CD4-positive, alpha-beta T cell treated with Interleukin-15 for 1 hour (primary cell): ENCODE measurements around the gene NELL2.
"Not testable (repeated sequence)": the region's sequence is repeated elsewhere in the genome, so short reads cannot be mapped to it uniquely, and the experiment has no call there.

Source experiments
- DNase-seq: peaks from one replicate; pipeline ENCODE4 v3.0.0-alpha.2; 2020

The NELL2 gene

DNA sequence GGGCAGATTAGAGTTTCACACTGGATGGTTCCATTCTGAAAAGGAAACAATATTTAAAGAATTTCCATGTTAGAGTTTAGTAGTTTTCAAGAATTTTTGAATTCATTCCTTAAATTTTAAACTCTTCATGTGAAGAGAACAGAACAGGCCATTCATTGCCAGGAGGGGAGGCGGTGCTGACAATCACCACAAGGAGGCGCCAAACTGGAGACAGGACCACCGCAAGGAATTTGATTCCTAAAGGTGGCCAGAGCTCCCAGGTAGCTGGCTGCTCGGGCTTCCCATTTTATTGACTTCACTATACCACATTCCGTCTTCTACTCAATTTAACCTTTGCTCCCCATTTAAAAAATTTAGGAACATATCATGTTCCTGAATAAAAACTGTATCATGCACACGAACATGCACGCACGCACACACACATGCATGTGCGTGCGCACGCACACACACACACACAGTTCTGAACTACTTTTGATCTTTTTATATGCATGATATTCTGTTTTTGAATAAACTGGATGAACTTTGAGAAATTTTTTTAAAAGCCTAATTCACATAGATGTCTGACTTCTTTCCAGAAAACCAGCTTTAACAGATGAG is 101.2 kb downstream of the NELL2 start:
- no peak for DNase-seq

DNA sequence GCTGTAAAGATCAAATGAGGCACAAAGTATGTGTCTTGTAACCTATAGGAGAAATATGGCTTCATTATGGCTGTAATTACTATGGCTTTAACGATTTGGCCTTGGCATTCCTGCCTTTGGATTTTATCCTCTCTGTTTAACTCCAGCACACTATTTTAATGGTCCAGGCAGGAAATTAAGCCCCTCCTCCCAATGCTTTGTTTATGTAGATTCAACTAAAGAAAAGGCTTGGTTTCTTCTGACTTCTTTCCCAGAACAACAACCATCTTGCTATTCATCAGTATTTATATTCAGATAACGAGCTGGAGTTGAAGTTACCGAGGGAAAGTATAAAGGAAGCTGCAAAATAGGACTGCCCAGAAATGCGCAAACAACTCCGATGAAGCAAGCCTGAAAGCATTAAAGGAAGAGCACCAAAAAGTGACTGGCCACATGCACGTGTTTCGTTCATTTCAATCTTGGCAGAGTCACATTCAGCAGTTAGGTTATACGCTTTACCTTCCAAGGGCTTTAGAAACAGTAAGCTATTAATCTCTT is 104.6 kb downstream of the NELL2 start:
- no peak for DNase-seq

DNA sequence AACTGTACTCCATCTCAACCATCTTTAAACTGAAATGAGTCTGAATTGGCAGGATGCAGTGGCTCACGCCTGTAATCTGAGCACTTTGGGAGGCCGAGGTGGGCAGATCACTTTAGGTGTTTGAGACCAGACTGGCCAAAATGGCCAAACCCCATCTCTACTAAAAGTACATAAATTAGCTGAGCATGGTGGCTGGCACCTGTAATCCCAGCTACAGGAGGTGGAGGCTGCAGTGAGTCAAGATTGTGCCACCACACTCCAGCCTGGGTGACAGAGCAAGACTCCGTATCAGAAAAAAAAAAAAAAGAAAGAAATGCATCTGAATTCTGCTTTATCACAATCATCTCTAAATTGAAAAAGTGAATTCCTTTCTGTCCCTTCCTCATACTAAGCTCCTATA is 110.3 kb downstream of the NELL2 start:
- DNase-seq = no peak

DNA sequence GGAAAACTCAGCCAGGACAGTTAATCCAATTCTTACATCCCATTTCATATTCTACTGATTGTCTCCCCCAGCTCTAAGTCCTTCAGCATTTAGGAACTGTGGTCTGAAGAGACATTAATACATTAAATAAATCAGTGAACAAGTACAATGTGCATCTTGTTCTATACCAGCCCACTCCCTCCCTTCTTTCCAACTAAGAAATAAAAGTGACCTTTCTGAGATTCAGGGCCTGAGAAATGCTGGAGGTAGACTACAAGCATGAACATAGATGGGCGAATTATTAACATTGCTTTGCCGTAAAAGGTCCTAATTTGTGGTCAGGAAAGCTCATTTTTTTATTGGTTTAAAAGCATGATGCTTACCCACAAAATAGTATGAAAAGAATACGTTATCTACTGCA is 113.1 kb downstream of the NELL2 start:
- DNase-seq = no peak

DNA sequence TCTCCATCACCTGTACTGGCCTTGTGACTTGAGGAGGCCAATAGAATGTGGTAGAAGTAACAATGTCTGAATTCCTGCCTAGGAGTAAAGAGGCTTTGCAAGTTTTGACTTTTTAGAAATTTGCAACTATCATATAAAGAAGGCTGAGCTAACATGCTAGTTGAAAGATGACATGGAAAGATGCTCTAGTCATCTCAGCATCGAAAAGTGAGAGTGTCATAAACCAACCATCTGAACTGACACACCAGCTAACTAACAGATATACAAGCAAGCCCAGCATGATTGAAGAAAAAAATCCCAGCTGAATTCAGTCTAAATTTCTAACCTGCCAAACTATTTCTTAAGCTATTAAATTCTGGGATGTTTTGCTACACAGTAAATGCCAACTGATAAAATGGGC is 116.8 kb downstream of the NELL2 start:
- DNase-seq = no peak

DNA sequence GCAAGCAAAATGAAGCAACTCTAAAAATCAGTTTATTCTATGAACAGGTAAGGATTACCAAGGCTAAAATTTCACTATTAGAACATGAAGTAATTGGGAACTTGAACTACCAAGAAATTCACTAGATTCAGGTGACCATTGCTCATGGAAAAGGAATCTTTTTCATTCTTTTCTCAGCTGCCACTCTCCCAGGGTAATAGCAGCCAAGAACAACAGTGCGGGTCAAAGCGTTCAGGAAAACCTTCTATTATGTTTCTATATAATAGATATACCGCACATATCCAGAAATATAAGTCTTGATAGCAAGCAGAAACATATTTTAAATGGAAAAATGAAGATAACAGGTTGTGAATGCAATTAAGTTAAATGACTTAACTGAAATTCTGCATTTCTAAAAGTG is 125.6 kb downstream of the NELL2 start:
- DNase-seq = no peak

DNA sequence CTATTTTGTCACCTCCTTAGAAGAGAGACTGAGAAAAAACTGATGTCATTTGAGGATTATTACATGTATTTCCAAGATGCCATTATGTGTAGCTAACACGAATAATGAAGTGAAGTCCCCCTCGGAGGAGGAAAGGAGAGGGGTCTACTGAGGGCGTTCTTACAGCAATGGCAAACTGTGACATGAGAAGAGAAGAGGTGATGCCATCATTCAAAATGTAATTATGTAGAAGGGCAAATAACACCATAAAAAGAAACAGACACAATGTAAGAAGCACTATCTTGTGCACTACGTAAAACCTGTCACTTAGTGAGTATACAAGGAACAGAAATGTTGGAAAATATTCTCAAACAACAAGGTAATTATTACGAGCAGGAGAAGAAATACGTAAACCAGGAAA is 126.5 kb downstream of the NELL2 start:
- no peak for DNase-seq

DNA sequence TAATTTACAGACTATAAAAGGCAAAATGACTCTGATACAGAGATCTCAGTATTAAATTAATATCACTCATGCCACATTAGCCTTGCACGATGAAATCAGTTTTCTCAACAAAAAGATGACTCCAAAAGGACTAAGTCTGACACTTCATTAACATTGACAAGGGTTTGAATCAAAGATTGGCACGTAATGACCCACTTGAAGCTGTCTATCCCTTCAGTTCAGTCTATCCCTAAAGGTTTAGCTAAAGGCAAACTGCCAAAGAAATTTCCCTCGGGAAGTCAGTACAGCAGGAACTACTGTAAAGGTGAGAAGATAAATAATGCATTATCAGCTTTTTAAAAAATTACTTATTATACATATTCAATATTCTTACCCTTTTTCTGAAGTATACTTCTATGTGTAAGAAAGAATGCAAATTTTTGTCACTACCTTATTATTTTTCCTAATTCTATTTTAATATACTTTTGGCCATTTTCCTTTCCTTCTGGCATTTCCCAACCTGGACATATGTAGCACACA is 127.1 kb downstream of the NELL2 start:
- DNase-seq = no peak

DNA sequence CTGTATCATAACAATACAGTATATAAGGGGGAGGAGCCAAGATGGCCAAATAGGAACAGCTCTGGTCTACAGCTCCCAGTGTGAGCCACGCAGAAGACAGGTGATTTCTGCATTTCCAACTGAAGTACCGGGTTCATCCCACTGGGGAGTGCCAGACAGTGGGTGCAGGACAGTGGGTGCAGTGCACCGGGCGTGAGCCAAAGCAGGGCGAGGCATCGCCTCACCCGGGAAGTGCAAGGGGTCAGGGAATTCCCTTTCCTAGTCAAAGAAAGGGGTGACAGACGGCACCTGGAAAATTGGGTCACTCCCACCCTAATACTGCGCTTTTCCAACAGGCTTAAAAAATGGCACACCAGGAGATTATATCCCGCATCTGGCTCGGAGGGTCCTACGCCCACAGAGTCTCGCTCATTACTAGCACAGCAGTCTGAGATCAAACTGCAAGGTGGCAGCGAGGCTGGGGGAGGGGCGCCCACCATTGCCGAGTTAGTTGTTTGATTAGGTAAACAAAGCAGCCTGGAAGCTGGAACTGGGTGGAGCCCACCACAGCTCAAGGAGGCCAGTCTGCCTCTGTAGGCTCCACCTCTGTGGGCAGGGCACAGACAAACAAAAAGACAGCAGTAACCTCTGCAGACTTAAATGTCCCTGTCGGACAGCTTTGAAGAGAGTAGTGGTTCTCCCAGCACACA is 134.7 kb downstream of the NELL2 start:
- DNase-seq = not testable (repeated sequence)

DNA sequence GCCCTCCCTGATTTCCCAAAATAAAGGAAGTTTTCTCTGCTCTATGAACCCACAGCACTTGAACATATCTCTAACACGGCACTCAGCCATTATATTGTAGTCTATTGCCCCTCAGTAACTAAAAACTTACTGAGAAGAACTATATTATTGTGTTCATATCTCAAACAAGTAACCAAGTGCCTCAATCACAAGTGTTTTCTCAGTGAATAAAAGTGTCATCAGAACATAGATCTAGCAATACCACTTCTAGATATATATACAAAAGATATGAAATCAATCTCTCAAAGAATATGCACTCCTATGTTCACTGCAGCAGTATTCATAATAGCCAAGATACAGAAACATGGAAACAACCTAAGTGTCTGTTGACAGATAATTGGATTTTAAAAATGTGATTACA is 138.1 kb downstream of the NELL2 start:
- no peak for DNase-seq

DNA sequence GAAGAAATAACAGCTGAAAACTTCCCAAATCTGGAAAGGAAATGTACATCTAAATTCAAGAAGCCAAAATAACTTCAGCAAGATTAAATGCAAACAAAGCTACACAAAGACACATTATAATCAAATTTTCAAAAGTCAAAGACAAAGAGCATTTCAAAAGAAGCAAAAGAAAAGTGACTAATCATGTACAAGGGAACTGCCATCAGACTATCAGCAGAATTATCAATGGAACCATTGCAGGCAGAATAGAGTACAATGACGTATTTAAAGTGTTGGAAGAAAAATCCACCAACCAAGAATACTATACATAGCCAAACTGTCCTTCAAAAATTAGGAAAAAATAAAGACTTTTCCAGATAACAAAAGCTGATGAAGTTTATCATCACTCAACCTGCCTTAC is 147.5 kb downstream of the NELL2 start:
- DNase-seq = no peak

DNA sequence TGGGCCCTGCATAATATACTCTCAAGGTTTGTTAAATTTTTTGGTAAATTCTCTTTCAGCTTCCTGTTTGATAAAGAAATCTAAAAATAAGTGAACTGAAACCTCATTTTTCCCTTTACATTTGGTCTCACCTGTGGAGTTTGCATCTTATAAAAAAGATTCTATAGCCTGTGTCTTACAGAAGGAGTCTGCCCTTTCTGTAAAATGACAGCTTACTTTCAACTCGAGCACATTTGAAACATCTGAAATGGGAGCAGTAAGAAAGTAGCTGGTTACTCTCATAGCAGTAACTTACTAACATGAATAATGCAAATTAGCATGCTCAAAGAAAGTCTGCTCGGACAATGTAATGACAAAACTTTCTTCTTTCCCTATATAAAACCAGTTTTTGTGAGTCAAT is 155.8 kb downstream of the NELL2 start:
- DNase-seq = no peak

DNA sequence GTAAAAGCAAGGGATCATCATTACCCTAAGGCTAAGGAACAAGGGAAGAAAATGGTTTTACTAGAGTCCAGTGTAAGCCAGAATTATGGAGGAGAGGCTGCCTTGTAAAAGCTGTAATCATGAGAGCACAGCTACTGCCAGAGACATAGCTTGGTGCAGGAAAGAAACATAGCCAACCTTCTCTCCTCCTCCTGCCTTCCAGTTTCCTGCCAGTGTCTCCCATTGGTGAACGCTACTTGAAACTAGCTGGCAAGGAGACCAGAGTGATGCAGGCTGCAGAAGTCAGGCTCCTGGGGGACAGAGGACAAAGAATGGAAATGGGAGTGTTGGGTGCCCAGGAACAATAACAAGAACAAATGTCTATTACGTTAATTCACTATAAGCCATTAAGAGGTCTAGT is 158.5 kb downstream of the NELL2 start:
- no peak for DNase-seq

DNA sequence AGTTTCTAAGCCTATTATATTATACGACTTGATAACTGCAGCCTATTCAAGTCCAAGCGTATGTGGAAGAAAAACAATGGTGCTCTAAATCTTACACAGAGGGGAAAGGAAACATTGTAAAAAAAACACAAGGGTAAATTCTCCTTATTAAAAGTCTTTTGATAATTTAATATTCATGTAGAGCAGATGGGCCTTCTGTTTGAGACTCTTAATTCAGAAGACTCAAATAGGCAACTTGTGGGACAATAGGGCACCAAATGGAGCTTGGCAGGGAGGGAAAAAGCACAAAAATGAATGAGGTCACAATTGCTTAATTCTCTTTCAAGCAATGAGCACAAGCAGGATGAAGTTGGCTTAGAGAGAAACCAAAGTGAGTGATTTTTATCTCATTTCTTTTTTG is 159.4 kb downstream of the NELL2 start:
- no peak for DNase-seq

DNA sequence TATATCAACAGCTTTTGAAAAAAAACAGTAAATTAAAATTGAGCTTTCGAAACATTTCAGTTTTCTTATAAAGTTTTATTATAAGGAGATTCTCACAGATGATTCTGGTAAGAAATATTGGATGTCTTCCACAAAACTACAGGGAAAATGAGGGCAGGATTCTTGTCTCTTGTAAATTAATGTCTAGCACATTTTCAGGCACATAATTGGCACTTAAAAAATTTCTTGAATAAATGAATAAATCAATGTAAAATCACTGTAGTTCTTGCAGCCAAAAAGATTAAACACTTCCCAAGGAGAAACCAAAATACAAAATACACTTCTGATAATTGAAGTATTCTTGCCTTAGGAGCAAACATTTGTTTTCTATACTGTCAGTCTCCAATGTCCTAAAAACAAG is 164.4 kb downstream of the NELL2 start:
- no peak for DNase-seq

DNA sequence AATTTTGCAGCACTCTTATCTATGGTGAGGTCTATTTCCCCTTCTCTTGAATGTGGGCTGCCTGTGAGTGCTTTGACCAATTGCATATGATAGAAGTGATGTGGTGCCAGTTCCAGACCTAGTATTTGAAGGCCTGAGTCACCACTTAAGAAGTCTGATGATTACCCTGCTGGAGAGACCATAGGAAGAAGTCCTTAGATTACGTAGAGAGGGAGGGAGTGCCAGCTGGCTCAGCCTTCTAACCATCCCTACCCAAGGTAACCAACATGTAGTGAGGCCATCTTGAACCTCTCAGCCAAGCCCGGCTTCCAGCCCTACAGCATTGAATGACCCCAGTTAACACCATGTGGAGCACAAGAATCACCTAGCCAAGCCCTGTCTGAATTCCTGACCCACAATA is 166.9 kb downstream of the NELL2 start:
- no peak for DNase-seq

DNA sequence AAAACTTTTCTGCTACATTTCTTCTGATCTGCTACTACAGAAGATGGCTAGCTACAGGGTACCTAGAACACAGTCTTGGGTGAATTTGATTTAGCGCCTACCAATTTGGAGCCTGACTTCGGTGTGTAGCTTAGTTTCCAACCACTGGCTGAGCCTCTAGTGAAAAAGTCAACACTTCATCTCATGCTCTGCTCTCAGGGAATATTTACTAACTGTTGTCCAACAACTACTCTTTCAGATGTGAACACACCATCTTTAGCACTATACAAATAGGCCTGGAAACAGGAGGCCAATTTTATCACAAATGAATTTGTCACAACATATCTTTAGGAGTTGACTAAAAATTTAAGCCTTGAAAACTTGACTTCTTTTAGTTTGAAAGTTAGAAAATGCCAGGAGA is 167.9 kb downstream of the NELL2 start:
- DNase-seq = no peak

DNA sequence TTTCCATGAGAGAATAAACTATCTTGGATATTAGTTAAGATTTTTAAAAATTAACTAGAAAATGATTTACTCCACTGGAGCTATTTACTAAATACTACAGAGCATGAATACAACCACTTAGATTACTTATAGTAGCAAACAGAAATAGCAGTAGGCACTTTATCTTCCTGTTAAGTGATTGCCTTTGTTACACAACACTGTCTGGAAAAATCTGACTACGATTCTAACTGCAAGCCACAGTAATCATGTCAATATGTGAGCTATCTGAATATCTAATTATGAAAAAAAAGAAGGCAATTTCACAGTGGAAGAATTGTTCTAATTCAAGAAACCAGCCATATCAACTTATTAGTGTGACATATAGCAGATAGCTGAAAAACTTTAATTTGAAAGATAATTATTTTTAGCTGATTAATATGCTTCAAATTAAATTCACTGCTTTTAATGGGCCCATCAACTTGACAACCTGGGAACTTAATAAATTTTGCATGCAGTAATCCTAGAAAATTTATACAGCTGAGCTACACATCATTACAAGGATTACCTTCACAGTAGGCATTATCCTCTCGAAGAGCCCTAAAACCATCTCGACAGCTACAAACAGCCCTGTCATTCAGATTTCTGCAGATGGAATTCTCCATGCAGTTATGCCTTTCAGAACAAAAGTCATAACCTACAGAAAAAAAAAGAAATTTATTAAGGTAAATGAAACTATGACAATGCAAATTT is 172.8 kb downstream of the NELL2 start:
- no peak for DNase-seq

DNA sequence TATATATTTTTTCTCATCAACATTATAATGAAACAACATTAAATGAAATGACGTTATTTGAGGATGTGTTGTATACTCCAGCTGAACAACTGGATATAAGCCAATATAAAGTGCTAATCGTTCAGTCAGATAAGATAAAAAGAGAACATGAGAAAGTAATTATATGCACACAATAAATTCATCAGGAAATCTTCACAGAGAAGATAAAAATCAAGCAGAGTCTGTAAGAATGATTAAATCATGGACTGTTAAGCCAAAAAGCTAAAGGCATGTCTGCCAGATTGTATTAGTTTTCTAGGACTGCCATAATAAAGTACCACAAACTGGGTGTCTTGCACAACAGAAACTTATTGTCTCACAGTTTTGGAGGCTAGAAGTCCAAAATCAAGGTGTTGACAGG is 178.6 kb downstream of the NELL2 start:
- DNase-seq = no peak

DNA sequence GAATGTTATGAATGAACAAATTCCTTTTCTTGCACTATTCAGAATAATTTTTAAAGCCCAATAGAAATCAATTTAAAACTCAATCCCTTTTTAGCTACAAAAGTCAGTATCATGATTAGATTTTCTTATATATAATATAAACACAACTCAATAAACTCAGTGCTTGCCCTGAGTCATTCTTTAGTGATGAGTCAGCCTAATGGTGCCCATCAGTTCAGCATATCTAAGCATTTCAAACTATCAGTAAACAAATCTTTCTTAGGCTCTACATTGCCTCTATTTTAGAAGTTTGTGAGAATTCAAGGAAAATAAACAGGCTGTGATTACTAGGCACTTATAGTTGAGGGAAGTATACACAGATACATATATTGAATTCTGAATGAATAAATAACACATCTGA is 179.6 kb downstream of the NELL2 start:
- DNase-seq = no peak

DNA sequence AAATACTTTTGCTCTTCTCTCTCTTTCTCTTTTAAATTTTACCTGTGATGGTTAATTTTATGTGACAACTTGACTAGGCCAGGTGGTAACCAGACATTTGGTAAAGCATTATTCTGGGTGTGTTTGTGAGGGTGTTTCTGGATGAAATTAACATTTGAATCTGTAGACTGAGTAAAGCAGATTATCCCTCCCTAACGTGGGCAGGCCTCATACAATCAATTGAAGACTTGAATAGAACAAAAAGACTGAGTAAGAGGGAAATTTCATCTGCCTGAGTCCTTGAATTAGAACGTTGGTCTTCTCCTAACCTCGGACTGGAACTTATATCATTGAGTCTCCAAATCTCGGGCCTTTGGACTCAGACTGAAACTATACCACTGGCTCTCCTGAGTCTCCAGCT is 182.1 kb downstream of the NELL2 start:
- DNase-seq = no peak

DNA sequence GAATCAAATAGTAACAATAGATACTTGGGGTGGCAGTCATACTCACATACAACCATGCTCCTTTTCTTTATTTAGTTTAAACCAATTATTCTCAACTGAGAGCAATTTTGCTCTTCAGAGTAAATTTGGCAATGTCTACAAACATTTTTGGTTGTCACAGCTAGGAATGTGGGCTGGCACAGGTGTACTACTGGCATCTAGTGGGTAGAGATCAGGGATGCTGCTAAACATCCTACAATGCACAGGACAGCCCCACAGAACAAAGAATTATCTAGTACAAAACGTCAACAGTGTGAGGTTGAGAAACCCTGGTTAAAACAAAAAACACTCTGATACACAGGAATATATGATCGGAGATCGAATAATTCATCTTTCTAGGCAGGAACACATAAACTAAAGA is 186.5 kb downstream of the NELL2 start:
- no peak for DNase-seq

DNA sequence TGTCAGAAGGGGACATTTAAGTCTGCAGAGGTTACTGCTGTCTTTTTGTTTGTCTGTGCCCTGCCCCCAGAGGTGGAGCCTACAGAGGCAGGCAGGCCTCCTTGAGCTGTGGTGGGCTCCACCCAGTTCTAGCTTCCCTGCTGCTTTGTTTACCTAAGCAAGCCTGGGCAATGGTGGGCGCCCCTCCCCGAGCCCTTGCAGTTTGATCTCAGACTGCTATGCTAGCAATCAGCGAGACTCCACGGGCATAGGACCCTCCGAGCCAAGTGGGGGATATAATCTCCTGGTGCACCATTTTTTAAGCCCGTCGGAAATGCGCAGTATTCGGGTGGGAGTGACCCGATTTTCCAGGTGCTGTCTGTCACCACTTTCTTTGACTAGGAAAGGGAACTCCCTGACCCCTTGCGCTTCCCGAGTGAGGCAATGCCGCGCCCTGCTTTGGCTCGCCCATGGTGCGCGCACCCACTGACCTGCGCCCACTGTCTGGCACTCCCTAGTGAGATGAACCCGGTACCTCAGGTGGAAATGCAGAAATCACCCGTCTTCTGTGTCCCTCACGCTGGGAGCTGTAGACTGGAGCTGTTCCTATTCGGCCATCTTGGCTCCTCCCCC is 189.2 kb downstream of the NELL2 start:
- not testable (repeated sequence) for DNase-seq

DNA sequence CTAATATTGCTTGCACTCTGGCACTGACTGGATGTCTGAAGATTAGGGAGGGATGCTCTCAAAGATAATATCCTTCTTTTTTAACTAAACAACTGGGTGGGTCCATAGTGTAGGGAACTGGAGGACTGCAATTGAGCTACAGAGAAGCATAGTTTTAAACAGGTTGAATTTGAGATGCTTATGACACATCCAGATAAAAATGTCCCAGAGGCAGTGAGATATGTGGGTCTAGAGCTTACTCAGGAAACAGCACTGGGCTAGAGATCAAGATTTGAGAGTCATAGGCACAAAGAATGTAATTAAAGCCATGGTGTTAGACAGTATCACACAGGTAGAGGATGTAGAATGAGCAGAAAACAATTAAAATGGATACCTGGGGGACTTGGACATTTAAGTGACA is 198.4 kb downstream of the NELL2 start:
- DNase-seq = no peak
